NK-92 treated with Interleukin-12 subunit alpha and Interleukin-12 subunit beta, amount 100 ng/mL, for 24 hours (cell line): ENCODE data around the gene CAPZB.

ENCODE experiments used
- DNase-seq: peaks from one replicate; lab custom pipeline; 2025; lab: John Stamatoyannopoulos, UW

The CAPZB gene

DNA sequence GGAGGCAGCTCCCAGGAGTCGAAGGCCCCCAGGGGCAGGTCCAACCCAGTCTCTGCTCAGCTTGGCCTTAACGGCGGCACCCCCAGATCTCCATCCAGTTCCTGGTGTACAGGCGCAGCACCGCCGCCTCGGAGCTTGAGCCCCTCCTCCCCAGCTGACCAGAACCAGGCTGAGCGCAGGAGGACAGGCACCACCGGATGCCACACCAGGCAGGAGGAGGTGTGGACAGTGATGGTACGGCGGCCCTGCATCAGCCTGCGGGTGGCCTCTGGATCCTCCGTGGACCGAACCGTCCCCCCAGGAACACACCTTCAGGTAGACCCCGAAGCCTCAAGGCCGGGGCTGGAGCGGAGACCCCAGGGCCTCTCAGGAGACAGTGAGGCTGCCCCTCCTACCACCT is 156.9 kb downstream of the CAPZB start:
- no peak for DNase-seq

DNA sequence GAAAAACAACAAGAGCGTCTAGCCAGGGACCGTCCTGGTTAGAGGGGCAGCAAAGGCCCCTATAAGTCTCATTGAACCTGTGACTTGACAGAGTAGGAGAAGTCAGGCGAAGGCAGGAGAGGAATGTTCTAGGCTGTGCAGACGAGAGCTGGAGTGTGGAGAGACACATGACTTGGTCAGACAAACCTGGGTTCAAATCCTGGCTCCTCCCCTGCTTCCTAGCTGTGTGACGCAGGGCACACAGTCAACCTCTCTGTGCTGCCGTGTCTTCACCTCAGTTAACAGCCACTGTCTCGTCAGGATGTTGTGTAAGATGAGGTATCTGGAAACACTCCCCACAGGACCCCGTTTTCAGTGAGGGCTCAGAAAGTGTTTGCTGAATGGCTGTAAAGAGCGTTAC is 157.6 kb downstream of the CAPZB start:
- no peak for DNase-seq

DNA sequence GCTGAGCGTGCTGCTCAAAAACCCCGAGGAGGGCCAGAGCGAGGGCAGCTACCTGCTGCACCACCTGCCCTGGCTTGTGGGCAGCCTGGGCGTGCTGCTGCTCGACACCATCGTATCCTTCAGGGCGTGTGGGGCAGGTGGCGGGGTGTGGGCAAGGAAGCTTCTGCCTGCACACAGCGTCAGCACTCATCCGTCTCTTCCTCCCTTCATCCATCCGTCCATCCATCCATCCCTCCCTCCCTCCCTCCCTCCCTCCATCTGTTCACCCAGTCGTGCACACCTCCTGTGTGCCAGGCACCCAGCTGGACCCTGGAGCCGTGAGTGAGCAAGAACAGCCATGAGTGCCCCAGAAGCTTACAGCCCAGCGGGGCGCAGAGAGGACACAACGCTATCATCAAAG is 158.0 kb downstream of the CAPZB start:
- no peak for DNase-seq

DNA sequence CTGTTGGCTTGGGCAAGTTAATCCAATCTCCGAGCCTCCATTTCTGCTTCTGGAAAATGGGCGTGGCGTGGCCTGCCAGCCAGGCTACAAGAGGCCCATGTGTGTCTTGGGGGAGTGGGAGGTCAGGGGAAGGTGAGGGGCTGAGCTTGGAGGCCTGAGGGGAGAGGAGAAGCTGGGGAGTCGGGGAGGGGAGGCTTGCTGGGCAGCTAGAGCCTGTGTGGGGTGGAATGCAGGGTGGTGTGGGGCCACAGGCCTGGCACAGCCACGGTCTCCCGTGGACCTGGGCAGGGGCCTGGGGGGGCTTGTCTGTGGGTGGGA is 158.6 kb downstream of the CAPZB start:
- DNase-seq, result no peak

DNA sequence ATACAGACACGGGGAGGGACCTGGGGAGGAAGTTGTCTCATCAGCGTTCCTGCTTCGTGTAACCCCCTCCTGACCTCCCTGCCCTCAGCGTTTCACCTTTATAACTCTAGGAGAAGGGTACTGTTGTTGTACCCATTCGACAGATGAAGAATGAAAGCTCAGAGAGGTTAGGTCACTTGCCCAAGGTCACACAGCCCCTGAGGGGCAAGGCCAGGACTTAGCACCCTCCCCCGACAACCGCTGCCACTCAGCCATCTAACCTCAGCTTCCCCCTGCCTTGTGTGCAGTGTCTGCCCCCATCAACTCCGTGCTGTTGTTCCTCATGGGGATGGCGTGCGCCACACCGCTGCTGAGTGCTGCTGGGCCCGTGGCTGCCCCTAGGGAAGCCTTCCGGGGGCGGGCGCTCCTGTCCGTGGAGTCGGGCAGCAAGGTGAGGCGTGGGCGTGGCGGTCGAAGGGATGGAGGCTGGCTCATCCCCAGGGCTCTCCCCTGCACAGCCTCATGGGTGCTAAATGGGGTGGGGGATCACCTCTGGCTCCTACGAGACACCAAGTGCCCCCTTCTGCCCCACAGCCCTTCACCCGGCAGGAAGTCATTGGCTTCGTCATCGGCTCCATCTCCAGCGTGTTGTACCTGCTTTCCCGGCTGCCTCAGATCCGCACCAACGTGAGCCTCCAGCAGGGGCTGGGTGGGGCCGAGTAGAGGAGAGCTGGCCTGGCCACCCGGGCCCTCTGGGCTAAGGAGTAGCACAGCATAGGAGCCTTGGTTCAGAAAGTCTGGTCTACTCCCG is 159.2 kb downstream of the CAPZB start:
- DNase-seq, result no peak

DNA sequence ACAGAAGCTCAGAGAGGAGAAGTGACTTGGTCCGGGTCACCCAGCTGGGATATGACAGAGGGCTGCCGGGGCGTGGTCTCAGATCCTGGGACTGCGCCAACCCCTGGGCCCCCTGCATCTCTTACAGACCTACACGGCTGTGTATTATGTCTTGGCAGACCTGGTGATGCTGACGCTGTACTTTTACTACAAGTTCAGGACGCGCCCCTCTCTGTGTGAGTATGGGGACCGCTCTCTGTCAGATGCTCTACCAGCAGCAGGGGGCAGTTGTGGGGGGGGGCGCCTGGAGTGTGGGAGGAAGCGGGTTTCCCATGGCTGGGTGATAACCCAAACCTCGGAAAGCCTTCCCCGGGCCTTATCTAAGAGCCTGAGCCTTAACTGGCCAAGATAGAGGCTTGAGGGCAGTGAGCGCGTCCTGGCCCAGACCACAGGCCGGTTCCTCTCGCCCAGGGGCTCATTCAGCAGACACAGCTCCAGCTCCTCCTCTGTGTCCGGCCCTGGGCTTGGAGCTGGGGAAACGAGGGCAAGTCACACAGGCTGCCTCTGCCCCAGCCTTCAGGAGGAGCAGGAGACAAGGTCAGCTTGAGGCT is 159.9 kb downstream of the CAPZB start:
- no peak for DNase-seq

DNA sequence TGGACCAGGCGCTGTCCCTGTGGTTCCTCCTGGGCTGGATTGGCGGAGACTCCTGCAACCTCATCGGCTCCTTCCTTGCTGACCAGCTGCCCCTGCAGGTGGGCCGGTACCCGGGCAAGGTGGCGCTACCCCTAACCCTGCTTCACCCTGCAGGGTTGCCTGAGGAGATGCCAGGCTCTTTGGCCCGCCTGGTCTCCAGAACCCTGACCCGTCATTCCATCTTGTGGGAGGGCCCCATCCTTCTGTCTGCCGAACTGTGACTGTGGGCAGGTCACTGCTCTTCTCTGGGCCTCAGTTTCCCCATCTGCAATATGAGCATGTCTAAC is 160.7 kb downstream of the CAPZB start:
- no peak for DNase-seq

DNA sequence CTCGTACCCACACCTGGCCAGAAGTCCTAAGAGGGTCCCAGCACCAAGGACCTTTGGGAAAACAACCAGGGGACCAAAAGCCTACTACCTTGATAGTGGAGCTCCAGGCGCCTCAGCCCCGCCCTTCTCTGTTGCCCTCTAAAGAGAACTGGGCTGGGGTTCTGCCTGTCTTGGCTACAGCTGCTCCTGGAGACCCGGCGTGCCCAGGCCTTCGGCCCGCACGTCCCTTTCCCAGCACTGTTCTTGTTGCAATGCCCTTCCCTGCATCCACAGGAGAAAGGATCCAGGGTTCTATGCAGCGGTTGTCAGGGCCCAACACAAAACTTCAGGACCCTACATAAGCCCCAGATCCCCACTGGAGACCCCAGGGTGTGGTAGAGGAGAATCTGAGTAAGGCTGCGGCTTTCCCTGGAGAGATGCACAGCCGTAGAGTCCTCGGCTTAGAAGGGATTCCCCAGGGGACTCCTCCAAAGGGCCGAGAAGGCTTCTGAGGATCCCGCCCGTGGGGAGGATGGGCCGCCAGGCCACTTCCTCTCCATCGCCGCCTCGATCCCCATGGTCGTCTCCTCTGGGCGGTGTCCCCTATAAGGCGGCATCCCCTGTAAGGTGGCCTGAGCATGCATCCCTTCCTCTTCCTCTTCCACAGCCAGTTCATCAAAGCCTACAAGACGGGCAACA is 161.2 kb downstream of the CAPZB start:
- no peak for DNase-seq

DNA sequence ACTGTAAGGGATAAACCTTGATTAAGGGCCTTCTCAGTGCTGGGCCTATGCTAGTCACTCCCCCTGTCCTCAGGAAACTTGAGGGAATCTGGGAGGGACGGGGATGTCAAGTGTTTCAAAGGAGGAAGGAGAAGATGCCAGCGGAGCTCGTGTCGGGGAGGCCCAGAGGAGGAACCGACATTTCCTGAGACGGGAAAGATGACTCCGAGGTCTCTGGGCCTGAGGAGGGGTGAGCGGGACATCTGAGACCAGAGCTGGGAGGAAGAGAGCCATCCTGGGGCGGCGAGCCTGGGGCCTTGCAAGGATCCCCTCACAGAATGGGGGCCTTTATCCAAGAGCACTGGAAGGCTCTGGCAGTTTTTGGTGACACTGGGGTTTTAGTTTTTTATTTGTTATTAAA is 162.9 kb downstream of the CAPZB start:
- no peak for DNase-seq

DNA sequence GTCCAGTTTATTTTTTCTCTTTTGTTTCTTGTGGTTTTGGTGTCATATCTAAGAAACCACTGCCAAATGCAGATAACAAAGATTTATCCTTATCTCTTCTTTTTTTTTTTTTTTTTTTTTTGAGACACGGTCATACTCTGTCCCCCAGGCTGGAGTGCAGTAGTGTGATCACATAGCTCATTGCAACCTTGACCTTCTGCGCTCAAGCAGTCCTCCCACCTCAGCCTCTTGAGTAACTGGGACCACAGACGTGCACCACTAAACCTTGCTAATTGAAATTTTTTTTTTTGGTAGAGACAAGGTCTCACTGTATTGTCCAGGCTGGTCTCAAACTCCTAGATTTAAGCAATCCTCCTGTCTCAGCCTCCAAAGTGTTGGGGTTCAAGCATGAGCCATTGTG is 164.3 kb downstream of the CAPZB start:
- no peak for DNase-seq

DNA sequence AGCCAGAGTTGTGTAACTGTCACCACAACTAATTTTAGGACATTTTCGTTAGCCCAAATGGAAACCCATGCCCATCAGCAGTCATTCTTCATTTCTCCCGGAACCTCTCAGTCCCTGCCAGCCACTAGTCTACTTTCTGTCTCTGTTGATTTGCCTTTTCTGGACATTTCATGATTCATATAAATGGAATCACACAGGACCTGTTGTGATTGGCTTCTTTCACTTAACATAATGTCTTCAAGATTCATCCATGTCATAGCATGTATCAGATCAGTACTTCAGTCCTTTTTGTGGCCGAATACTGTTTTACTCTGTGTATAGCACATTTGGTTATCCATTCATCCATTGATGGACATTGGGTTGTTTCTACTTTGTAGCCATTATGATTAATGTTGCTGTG is 166.1 kb downstream of the CAPZB start:
- no peak for DNase-seq

DNA sequence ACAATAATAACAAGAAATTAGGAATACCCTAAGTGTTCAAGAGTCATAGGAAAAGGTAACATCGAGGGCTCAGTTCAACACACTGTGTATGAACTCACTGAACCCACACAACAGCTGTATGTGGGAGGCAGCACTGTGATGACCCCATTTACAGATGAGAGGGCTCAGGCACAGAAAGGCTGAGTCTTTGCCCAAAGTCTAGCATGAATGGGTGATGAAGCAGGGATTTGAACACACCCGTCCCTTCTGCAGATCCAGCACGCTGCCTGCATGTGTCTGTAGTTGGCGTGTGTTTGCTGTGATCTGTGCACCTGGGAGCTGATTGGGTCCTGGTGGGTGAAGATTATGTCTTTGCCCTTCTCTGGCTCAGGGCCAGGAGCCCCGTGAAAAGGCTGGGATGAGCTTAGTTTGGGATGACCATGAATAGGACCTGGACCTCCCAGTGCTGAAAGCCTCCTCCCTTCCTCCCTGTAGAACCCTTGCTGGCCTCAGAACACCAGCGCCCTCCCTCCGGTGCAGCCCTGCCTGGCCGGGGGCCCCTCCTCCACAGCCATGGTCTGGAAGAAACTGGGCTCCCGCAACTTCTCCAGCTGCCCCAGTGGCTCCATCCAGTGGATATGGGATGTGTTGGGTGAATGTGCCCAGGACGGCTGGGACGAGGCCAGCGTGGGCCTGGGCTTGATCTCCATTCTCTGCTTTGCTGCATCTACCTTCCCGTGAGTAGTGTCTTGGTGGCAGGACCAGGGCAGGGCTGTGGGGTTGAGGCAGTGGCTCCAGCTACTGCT is 168.0 kb downstream of the CAPZB start:
- DNase-seq, result no peak

DNA sequence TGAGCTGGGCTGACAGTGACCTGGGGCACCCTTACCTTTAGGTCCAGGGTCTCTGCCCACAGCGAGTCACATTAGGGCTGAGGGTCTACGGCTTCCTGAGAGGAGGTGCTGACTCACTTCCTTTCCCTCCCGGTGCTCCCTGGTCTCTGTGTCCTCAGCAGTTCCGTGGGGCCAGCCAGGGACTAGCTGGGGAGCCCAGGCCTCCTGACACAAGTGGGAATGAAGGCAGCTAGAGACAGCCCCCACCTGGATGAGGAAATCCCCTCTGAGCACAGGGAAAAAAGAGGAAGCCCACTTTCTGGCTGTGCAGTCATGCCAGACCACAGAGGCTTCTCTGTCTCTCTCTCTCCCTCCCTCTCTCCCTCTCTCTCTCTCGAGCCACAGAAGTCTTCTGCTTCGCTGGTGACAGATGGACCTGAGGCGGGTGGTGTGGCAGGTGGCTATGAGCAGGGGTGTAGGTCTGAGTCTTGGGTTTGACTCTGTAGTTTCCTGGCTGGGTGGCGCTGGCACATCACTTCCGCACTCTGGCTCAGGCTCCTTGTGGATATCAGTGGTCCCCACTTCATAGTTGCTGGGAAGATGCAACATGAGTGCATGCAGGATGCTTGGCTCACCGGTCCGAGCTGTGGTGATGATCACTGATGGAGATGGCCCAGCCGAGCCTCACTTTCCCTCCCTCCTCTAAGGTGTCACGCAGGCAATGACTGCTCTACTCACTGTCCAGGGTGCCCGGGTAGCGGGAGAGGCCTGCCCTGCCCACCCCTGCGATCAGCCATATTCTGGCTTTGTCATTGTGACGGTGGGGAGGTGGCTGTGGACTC is 169.8 kb downstream of the CAPZB start:
- DNase-seq, result no peak

DNA sequence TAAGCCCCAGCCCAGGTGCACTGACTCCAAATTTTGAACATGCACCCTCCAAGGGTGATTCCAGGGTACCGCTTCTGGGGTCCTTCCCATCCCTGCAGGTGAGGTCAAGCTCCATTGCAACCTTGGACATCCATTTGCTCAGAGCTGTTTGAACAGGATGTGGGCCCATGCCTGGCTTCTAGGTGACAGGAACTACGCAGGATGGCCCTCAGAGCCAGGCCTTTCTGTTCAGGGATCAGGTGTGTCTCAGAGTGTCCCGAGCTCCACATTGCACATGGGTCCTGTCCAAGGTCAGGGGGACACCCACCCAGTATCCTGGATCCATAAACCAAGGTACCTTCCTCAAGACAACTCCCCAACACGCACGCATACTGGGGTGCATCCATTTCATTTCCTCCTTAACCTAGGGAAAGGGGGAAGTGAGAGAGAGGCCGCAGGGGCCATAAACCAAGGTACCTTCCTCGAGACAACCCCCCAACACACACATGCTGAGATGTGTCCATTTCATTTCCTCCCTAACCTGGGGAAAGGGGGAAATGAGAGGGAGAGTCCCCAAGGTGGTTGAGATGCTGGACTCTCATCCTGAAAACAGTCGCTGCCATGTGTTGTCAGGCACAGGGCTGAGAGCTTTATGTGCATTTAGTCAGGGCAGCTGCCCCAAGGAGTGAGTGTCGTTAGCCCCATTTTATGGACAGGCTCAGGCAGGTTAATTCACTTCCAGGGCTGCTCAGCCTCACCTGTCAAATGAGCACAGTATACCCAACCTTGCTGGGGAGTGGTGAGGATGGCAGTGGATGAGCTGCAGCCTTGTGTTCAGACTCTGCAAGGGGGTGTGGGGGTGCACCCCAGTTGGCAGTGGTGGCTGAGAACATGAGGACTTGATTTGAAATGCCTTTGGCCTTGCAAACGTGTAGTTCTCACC is 171.1 kb downstream of the CAPZB start:
- no peak for DNase-seq

DNA sequence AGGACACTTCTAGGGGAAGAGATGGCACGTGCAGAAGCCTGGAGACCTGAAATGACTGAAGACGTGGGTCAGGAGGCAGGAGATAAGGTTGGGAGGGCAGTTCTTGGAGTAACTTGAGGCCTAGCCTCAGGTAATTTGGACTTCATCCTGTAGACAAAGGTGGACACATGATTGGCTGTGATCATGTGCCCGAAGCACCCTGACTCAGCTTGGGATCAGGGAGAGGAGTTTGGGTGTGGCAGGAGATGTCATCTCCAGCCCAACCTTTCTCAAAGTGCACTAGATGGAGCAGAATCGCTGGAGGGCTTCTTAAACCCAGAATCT is 171.7 kb downstream of the CAPZB start:
- no peak for DNase-seq

DNA sequence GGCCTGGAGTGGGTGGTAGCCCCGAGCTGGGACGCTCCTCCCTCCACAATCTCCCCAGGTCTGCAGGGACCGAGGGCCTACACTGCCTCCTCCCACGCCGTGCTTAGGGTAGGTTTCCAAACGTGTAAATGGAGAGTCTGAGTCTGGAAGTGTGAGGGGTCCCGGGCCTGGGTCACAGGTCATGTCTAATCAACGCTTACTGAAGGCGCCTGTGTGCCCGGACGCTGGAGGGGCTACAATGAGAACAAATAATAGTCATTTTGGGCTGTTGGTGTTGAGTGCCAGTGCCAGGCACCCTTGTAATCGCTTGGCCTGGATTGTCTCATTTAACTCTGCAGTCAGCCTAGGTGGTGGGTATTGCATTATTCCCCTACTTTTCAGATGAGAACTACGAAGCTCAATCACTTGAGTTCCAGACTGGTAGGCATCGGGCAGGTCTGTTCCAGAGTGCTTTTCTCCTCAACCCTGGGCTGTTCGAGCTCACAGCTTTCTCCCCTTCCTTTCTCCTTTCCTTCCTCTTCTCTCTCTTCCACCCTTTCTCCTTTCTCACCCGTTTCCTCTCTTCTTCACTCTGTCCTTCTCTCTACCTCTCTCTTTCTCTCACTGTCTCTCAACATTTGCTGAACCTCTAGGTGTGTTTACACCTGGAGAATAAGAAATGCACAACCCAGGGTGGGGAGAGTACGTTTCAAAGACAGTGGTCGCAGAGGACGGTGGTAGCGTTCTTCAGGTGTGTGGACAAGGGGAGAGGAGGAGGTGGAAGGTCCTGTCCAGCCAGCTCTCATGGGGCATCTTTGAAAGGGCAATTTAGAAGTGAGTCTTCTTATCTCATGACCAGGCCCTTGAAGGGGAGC is 172.3 kb downstream of the CAPZB start:
- no peak for DNase-seq

DNA sequence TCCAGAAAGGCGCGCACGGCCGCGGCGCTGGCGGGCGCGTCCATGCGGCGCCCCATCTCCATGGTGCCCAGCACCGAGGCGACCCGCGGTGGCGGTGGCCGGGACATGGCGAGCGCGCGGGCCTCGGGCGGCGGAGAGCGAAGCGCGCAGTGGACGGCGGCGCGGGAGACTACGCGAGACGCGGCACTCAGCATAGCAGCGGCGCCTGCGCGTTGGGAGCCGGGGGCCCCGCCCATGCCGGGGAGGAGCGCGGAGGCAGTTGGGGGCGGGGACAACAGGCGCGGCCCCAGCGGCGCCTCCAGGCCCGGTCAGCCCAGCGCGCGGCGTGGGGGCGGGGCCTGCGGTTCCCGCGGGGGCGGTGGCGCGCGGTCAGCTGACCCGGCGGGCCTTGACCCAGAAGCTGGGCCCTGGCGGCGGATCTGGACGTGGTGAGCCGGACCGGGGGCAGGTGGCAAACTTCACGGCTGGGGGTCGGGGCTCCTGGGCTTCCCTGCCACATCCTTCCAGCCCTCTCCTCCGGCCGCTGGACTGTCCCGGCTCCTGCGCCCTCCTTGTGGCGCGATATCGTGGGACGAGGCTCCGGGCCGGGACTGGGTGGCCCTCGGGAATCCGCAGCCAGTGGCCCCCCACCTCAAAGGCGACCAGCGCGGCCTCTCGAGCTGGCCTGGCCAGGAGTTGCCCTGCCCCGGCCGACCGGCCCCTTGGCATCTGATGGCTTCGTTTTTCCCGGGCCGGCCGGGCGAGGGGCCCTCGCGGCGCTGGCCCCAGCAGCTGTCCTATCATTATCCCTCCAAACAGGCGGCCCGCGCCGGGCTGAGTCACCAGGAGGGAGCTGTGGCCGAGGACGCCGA is 173.2 kb downstream of the CAPZB start, which contains the start of the genes AKR7A2 and SLC66A1:
AKR7A2 (minus strand) TSS at position 214 of the 851 bp plus-strand sequence; CDS start at position 194, 20 bp downstream.
SLC66A1 (plus strand) TSS at position 396 of the 851 bp plus-strand sequence. CDS start 5,352 bp downstream, outside the sequence.
- peak; percentile 79 for DNase-seq

DNA sequence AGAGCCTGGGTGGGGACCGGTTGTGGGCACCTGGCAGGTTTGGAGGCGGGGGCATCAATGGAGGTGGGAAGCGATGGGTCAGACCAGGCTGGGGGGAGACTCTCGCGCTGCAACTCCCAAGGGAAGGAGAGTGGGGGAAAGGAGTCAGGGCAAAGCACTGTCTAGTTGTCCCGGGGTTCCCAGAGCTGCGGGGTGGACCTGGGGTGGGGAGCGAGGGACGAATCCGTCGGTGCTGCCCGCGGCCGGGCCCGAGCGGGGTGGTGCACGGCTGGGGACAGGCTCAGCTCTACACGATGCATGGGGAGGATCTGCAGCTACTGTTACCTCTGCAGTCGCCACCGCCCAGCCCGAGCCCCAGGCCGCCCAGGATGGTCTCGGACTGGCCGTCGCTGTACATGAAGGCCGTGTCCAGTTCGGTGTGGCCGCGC is 173.8 kb downstream of the CAPZB start:
- DNase-seq, result no peak
